ENCODE data around the gene GRIP2. TPM values are rescaled to one million over a fixed set of nuclear protein-coding genes. Genes with fewer than 3 reads are reported as not detected.

Gene GRIP2
- total RNA-seq, 4 donors from 2014 or later = 0.22 to 1.5 TPM; not detected in 2

GRCh38 chr3:14461748-14462324 is 78.3 kb downstream of the GRIP2 start:
- no peak for TF ChIP-seq CTCF (IDR thresholded peaks at IDR 0.05; ENCODE audit: low read depth)

GRCh38 chr3:14461006-14461747 is 79.0 kb downstream of the GRIP2 start:
- no peak for TF ChIP-seq CTCF (IDR thresholded peaks at IDR 0.05; ENCODE audit: low read depth)

GRCh38 chr3:14460342-14461005 is 79.7 kb downstream of the GRIP2 start:
- TF ChIP-seq CTCF (IDR thresholded peaks at IDR 0.05; ENCODE audit: low read depth) = no peak

- no peak for TF ChIP-seq CTCF (IDR thresholded peaks at IDR 0.05; ENCODE audit: low read depth)
These were observed 80.4 kb downstream of the GRIP2 start for GRCh38 chr3:14459787-14460186.

GRCh38 chr3:14459384-14459783 is 80.8 kb downstream of the GRIP2 start:
- no peak for TF ChIP-seq CTCF (IDR thresholded peaks at IDR 0.05; ENCODE audit: low read depth)

- no peak for TF ChIP-seq CTCF (IDR thresholded peaks at IDR 0.05; ENCODE audit: low read depth)
These were observed 81.5 kb downstream of the GRIP2 start for GRCh38 chr3:14458434-14459275.

All from subcutaneous adipose tissue (tissue), 4 donors.